Measurements from ENCODE around the gene ACSL6. TPM values are rescaled to one million over a fixed set of nuclear protein-coding genes. Genes with fewer than 3 reads are reported as not detected.

The ACSL6 gene
- polyA plus RNA-seq, 2 of the 4 experiments (the other 2 are of a cell fraction) = 0.06 to 0.09 TPM

GRCh38 chr5:132054031-132054696 is 42.7 kb upstream of the ACSL6 start:
- Histone ChIP-seq H3K27ac (no peak overlapping the region), H3K4me1 (no peaks in the 10 kb centered on the region), H3K4me3 (no peak overlapping the region), H3K4me2 (no peak overlapping the region), H3K9me3 (no peaks in the 10 kb centered on the region)
- CTCF ChIA-PET = interaction anchor here (1.0 to 5.5 kb wide), 2 partner anchors 10 to 12 kb away, joined by 3 to 60 read pairs; no protein-coding TSS in a partner anchor
- FAIRE-seq (no peak), DNase-seq (ENCODE audit: low read depth in 1 of 2, low spot score in 1 of 2) (no peak), ATAC-seq (no peak)
- POLR2A ChIA-PET = no interaction called here
- no peak for TF ChIP-seq BHLHE40 (IDR thresholded peaks at IDR 0.05; ENCODE audit: low read depth, low read length)
- TF ChIP-seq REST (IDR thresholded peaks at IDR 0.05) = no peak
- TF ChIP-seq GATA3 (IDR thresholded peaks at IDR 0.05; ENCODE audit: borderline replicate concordance) = no peak
- TF ChIP-seq NPAS2 (CRISPR knock-in tag; IDR thresholded peaks at IDR 0.05; ENCODE audit: borderline replicate concordance) = no peak
- no peak for TF ChIP-seq MAFK (IDR thresholded peaks at IDR 0.05; ENCODE audit: partially characterized antibody)
- TF ChIP-seq ZNF302 (CRISPR knock-in tag; IDR thresholded peaks at IDR 0.05) = no peak
- TF ChIP-seq CHD2 (IDR thresholded peaks at IDR 0.05; ENCODE audit: low read length, partially characterized antibody) = no peak
- no peak for TF ChIP-seq NFE2L2 (conservative IDR thresholded peaks at IDR 0.05; ENCODE audit: low read length)
- no peak for TF ChIP-seq CHD4 (IDR thresholded peaks at IDR 0.05; ENCODE audit: borderline replicate concordance)
- no peak for TF ChIP-seq JUN (IDR thresholded peaks at IDR 0.05)
- TF ChIP-seq ZC3H11A (IDR thresholded peaks at IDR 0.05) = no peak
- TF ChIP-seq, protein P1, sequence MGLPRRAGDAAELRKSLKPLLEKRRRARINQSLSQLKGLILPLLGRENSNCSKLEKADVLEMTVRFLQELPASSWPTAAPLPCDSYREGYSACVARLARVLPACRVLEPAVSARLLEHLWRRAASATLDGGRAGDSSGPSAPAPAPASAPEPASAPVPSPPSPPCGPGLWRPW (IDR thresholded peaks at IDR 0.05) = no peak
- TF ChIP-seq SREBF2 (IDR thresholded peaks at IDR 0.05) = no peak
- TF ChIP-seq, protein P2, sequence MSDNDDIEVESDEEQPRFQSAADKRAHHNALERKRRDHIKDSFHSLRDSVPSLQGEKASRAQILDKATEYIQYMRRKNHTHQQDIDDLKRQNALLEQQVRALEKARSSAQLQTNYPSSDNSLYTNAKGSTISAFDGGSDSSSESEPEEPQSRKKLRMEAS (IDR thresholded peaks at IDR 0.05) = no peak
- TF ChIP-seq PBX3 (IDR thresholded peaks at IDR 0.05) = no peak
- 55% methylated on average over 8 of the region's 10 CpGs for WGBS (ENCODE audit: missing lambda C conversion rate)

GRCh38 chr5:132053483-132053882 is 42.0 kb upstream of the ACSL6 start:
- DNase-seq (ENCODE audit: low read depth in 1 of 2, low spot score in 1 of 2) (no peak), ATAC-seq (no peak), FAIRE-seq (no peak)
- TF ChIP-seq MAZ (IDR thresholded peaks at IDR 0.05; ENCODE audit: borderline replicate concordance, low read depth, low read length) (no peak), RCOR1 (IDR thresholded peaks at IDR 0.05; ENCODE audit: low read depth, low read length) (no peak), ZSCAN20 (CRISPR knock-in tag; IDR thresholded peaks at IDR 0.05) (no peak), EHF (CRISPR knock-in tag; IDR thresholded peaks at IDR 0.05) (no peak), FOSL2 (IDR thresholded peaks at IDR 0.05) (no peak), FOSL2 (CRISPR knock-in tag; IDR thresholded peaks at IDR 0.05) (no peak), RFX5 (IDR thresholded peaks at IDR 0.05) (no peak), NR3C1 (IDR thresholded peaks at IDR 0.05) (no peak), JUN (IDR thresholded peaks at IDR 0.05) (no peak), KDM5A (IDR thresholded peaks at IDR 0.05) (no peak), CBX2 (IDR thresholded peaks at IDR 0.05; ENCODE audit: borderline replicate concordance, low read depth) (no peak)
- TF ChIP-seq, protein P2 (IDR thresholded peaks at IDR 0.05) = no peak
- ChIA-PET POLR2A (no interaction called here), CTCF (interaction anchor here (5.5 kb wide), 1 partner anchor 10 kb away, joined by 60 read pairs; no protein-coding TSS in a partner anchor)
- H3K4me2 ChIP-seq = no peak overlapping the region
- H3K27ac ChIP-seq = no peak overlapping the region
- WGBS (ENCODE audit: missing lambda C conversion rate) = 66% methylated on average over 4 of the region's 4 CpGs
- no peaks in the 10 kb centered on the region for H3K4me1 ChIP-seq
- H3K4me3 ChIP-seq = no peak overlapping the region
- no peaks in the 10 kb centered on the region for H3K9me3 ChIP-seq
